ENCODE results near the gene B4GALT1. TPM values are rescaled to one million over a fixed set of nuclear protein-coding genes. Genes with fewer than 3 reads are reported as not detected.

B4GALT1 gene
- polyA plus RNA-seq, 3 donors: 80.3 to 119 (median 115) TPM

Other genes starting within 250 kb of the B4GALT1 start
- 10 to 100 TPM; 43.9 to 48.6 (median 46.4) TPM for gene APTX, start 165.7 kb downstream of the B4GALT1 start, polyA plus RNA-seq (ENCODE audit: insufficient read length in 3 of 3)
- gene DNAJA1, start 142.1 kb downstream of the B4GALT1 start, polyA plus RNA-seq (ENCODE audit: insufficient read length in 3 of 3): 100 to 1,000 TPM; 260 to 290 (median 269) TPM
- gene SMU1, start 90.7 kb downstream of the B4GALT1 start, polyA plus RNA-seq (ENCODE audit: insufficient read length in 3 of 3): 10 to 100 TPM; 27.5 to 30.0 (median 29.4) TPM
- not detected for gene SPINK4, start 72.8 kb upstream of the B4GALT1 start, polyA plus RNA-seq (ENCODE audit: insufficient read length in 3 of 3)
- 10 to 100 TPM; 76.0 to 82.0 (median 81.0) TPM for gene BAG1, start 97.4 kb upstream of the B4GALT1 start, polyA plus RNA-seq (ENCODE audit: insufficient read length in 3 of 3)
- 100 to 1,000 TPM; 130 to 143 (median 137) TPM for gene CHMP5, start 97.7 kb upstream of the B4GALT1 start, polyA plus RNA-seq (ENCODE audit: insufficient read length in 3 of 3)
- gene NFX1, start 123.2 kb upstream of the B4GALT1 start, polyA plus RNA-seq (ENCODE audit: insufficient read length in 3 of 3): 10 to 100 TPM; 33.0 to 35.3 (median 33.5) TPM
- gene AQP7, start 235.2 kb upstream of the B4GALT1 start, polyA plus RNA-seq (ENCODE audit: insufficient read length in 3 of 3): 10 to 100 TPM; 14.8 to 17.5 (median 17.0) TPM

Measured in right renal cortex interstitium (tissue), 3 donors.